Activated CD4-positive, alpha-beta T cell treated with anti-CD3 and anti-CD28 coated beads, Interleukin-2, amount 50 U/mL, for 1 hour (primary cell): Measurements from ENCODE around the gene ATG4A.

ENCODE experiments used
- DNase-seq: peaks from one replicate; pipeline ENCODE4 v3.0.0-alpha.2; 2020

ATG4A gene

DNA sequence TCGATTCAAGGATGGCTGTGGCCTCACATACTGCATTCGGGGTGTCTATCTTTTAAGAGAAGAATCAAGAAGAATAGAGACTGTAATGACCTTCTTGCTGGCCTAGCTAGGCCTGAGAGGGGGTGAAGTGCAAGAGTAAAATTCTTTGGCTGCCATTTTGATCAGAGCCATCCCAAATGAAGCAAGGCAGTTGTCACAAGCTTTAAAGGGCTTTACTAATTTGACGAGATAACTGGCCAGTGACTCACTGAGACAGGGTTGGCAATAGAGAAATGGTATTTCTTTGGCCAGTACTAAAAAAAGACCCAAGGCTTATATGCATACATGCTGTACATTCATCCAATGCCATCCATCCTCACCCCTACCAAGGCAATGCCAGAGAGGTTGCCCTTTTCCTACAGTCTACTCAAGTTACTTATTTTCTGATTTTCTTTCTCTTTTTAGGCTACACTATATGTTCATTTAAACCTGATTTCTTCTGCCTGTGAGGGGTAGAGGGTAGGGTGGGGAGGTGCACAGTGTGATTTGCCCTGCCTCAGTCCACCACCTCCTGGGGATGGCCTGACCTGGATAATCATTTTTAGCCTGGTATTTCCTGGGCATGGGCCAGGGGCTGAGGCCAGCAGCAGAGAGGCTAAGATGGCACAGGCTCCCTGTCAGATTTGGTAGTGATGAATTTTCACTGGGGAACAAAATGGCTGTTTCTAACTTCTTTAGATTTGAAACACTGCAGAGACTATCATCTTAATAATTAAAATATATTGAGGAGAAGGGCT lies 32.2 kb downstream of the ATG4A start:
- no peak for DNase-seq

DNA sequence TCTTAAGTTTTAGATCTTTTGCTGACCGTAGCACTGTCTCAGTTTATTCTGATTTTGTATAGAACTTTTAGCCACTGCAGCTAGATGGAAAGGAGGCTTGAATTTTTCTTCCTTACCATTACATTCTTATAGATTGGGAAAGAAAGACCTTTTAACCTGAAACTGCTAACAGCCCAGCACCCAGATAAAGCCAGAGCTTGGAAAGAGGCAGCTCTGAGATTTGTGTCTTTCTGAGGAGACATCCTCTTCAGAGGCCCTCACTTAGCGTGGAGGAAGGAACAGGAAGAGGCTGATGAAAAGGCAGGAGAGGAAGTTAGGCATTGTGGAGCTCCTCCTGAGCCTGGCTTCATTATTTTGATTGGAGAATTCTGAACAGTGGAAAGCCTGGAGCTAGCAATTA lies 35.1 kb downstream of the ATG4A start:
- DNase-seq, result no peak

DNA sequence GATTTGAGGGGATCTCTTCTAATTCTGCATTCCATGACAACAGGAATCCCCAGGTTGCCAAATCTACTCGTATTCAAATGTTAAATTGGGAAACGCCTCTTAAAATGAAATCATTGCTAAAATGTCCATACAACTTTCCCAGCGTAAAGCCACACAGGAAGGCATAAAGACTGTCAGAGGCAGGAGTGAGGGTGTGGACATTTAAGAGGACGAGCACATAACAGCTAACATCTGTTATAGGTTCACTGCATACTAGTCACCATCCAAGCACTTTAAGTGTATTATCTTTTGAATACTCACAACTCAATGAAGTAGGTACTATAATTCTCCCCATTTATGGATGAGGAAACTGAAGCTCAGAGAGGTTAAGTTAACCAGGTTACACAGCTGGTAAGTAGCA lies 35.6 kb downstream of the ATG4A start:
- DNase-seq, result no peak

DNA sequence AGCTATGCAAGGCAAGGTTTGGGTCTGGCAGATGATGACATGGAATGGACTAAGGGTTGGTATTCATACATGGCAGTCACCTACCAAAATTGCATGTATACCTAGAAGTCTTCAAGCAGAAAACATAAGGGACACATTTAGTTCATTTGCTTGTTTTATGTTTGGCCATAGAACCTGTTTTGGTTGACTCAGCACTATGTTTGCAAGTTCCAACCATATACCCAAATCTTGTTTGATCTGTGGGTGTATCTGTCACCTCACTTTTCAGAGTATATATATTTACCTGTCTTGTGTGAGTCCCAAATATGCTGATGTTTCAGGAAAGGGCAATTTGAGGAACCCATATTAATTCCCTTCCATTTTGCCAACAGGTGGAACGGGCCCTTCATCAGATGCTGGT lies 39.3 kb downstream of the ATG4A start:
- DNase-seq, result no peak

DNA sequence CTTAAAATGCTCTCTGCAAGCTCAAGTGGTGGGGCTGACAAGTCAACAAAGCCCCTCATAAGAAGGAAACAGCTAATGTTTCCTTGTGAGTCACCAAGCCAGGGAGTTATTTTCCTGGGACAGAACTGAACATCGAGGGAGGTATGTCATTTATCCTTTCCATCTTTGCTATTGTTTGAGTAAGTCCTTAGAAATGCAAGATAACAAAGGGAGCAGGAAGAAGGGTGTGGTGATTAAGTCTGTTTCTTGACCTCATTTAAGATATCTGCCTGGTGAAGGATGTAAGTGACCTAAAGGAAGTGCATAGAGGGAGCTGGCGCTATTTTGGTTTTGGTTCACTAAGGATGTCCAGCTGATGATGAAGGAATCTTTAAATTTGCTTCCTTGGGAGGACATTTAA lies 39.9 kb downstream of the ATG4A start:
- no peak for DNase-seq

DNA sequence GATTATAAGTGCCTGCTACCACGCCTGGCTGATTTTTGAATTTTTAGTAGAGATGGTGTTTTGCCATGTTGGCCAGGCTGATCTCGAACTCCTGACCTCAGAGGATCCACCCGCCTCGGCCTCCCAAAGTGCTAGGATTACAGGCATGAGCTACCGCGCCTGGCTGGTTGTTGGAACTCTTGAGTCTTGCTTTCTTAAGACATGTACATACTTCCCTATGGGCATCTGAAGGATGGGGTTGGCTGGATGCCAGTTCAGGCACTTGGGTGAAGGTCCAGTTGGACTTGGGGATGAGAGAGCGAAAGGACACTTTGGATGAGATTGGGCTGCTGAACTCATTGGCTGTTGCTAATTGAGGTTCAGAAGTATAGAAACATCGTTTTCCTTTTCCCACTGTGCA lies 40.5 kb downstream of the ATG4A start:
- no peak for DNase-seq

DNA sequence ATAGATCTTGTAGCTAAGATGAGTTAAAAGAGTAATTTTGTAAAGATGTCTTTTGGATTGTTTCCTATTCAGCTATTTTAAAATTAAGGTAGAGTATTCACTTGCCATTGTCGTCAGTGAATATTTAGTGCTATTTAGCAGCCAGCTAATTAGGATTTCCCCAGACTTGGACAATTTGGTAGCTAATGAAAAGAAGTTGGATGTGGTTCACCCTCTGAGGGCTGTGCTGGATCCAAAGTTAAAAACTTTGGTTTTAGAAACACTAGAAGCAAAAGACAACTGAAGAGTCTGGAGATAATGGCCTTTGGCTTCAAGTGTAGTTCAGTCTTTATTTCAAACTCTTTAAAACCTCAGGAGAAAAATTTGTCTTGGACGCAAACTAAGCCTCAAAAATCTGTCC lies 41.3 kb downstream of the ATG4A start:
- no peak for DNase-seq

DNA sequence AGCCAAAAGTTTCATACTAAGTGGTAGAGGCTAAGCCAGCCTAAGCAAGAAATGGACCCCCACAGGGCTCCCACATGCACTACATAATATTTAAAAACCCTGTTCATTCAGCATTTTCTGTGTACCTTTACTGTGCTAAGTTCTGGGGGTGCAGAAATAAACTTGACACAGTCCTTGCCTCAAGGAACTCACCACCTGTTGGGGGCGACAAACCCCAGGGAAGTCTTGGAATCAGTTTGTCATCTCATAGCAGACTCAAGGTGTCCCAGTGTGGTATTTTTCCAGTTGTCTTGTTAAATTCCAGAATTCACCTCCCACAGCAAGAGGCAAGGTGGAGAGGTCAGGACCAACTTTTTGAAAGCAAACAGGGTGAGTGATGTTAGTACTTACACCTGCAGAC lies 43.1 kb downstream of the ATG4A start:
- DNase-seq, result no peak

DNA sequence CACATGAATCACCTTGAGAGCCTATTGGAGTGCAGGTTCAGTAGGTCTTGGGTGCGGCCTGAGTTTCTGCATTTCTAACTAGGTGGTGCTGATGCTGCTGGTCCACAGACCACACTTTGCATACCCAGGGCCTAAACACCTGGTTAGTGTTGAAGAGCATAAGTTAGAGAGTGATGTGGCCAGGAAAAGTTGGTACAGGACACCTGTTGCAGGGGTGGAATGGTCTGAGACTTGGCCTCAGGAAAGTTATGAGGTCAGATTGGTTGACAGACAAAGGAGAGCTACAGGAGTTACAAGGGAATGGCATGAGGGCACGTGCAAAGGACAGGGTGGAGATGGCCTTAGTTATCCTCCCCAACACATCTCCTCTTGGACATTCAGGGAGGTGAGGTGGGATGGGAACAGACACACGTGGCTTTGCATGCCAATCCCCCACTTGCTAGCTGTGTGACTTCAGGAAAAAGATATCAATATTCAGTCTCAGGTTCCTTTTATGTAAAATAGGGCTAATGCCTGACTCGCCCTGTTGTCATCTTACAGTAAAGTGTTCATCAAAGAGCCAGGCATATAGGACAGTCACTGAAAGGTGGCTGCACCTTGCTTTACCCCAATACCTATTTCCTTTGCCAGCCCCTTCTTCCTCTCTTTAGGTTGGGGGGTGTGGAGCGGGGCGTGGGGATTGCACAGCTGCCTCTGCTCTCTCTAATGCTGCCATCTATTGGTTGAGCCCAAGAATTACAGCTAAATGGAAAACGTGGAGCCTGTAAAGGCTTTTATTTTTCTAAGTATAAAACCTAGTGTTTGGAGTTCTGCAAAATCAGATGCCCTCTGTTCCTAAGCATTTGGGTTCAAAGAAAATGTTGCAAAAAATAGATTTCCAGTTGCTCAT lies 47.5 kb downstream of the ATG4A start:
- no peak for DNase-seq

DNA sequence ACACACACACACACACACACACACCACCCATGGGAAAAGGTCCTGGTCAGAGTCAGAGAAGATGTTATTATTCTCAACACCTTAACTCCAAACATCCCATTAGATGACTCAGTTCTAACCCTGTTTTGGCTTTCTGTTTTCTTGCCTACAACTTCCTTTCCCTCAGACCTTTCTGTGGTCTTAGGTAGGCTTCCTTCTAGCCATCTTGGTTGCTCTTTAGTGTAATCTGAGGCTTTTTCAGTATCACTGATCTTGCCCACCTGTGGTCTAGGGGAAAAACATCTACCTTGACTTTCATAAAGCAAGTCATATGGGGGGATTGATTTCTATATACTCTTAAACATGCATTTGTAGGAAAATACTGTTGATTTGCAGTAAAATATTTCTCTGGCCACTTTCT lies 56.9 kb downstream of the ATG4A start:
- no peak for DNase-seq

DNA sequence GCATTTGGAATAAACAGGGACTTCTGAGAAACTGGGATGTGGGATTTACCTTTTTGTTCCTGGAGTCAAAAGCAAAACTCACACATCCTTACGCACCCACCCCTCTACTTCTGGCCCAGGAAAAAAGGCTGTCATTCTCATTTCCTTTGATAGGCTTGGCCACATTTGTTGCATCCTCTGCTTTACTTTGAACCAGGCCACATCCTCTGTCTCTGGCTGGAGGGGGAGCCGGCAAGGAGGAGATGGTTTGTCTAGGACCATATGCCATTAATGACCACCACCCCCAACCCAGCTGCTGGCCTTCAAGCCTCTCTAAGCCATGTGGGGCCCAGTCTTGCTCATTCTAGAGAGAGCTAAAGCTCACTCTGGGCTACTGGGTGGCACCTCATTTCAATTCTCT lies 64.5 kb downstream of the ATG4A start:
- DNase-seq, result no peak

DNA sequence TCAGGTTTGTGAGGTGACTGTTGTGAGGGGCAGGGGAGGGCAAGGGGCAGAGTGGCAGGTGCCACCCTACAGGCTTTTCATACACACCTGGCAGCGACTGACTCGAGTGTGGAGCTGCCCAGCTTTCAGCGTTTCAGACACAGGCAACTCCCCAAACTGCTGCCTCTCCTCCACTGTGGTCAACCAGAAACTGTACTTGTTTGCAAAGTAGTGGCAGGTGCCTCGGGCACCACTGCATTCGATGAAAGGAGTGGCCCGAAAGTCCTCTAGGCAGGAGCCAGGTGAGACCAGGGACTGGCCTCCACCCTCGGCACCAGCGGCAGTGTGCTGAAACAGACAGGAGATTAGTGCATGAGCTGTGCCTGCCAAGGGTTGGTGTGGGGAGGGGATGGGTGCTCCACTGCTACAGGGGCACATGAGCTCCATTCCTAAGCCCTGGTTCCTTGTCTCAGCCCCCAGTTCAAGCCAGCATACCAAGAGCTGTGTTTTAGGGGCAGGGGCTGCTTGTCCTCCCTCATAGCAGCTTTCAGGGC lies 65.4 kb downstream of the ATG4A start:
- DNase-seq, result no peak

DNA sequence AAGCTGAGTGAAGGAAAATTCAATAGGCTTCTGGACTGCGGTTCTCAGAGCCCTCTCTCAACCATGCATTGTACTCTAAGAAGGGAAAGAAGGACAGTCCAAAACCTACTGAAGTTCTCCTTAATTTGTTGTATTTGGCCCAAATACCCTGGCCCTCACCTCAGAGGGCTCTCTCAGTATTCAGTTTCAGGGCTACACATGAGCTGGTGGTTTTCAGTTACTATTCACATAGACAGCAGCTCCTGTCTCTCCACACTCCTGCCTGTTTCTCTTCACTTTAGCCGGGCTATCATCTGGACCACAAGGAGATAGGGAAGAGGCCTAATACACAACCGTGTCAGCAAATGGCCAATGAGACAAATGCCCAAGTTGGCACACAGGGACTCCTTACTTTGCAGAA lies 66.0 kb downstream of the ATG4A start:
- DNase-seq, result no peak

DNA sequence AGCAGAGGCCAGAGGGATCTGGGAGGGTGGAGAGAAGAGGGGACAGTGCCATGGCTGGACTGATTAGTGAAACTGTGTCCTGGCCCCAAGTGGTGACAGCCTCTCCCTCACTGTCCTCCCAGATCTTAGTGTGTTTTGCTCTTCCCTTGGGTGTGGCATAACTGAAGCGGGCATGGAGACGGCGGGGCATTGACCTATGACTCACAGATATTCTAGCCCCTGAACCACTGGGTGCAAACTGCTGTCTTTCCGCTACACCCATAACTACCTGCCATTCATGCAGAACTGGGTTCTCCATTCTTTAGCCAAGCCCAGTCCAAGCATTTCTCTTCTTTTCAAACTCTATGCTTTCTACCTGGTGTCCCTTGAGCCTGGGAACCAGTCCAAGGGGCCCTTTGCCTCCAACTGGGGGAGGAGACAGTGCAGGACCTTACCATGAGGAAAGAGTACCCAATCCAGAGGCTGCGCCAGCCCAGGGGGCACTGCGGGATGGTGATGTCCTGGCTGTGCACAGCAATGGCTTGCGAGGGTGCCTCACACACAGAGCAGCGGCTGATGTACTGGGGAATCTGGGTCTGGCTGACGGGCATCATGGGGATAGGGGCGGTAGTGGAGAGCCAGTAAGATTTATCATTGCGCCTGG lies 67.6 kb downstream of the ATG4A start:
- DNase-seq, result no peak

DNA sequence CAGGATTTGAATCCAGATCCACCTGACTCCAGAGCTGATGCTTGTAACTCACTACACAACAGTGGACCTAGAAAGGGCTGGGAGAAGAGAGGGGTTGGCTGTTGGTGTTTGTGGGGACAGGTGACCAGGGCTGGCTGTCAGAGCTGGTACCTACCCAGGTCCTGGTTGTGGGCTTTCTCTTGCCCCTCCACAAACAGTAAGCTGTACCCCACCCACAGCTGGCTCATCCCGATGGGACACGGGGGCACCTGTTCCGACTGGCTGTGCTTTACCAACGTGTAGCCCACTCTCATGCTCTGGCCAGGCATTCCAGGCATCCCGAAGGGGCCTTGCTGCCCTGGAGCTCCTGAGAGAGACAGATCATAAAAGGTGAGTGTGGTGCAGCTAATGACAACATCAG lies 68.7 kb downstream of the ATG4A start:
- no peak for DNase-seq

DNA sequence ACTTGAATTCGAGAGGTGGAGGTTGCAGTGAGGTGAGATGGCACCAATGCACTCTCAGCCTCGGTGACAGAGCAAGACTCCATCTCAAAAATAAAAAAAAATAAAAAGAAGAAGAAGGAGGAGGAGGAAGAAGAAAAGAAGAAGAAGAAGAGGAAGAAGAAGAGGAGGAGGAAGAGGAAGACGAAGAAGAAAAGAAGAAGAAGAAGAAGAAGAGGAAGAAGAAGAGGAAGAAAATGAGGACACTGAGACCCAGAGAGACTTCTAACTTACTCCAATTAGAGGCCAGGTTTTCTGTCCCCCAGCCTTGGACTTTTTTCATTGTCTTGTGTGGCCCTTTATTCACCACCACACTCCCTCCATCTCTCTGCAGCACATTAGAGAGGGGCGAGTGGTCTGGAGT lies 70.7 kb downstream of the ATG4A start:
- DNase-seq, result no peak

DNA sequence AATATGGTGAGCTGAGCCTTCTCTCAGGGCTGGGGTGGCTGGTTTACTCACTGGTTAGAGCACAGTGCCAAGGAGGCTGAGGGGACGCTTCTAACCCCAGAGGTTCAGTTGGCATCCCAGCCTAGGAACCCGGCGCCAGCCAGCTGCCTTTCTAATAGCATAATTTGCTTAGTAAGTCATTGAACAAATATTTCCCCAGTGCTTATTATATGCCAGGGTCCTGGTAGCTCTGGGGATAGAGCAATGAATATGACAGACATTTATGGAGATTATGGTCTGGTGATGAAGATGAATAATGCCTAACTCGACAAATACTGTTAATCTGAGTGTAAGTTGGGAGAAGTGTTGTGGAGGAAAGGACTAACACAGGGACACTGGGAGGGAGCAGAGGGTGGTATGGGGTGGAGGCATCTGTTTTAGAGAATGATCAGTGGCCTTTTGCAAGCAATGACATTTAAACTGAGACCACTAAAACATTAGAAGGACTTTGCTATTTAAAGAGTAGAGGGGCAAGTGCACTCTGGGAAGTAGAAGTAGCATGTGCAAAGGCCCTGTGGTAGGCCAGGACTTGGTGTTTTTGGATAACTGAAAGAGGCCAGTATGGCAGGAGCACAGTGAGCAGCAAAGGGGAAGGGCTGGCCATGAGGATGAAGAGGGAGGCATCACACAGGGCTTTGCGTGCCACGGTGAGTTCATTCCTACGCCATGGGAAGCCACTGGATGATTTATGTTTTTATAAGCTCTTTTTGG lies 71.9 kb downstream of the ATG4A start:
- DNase-seq, result no peak

DNA sequence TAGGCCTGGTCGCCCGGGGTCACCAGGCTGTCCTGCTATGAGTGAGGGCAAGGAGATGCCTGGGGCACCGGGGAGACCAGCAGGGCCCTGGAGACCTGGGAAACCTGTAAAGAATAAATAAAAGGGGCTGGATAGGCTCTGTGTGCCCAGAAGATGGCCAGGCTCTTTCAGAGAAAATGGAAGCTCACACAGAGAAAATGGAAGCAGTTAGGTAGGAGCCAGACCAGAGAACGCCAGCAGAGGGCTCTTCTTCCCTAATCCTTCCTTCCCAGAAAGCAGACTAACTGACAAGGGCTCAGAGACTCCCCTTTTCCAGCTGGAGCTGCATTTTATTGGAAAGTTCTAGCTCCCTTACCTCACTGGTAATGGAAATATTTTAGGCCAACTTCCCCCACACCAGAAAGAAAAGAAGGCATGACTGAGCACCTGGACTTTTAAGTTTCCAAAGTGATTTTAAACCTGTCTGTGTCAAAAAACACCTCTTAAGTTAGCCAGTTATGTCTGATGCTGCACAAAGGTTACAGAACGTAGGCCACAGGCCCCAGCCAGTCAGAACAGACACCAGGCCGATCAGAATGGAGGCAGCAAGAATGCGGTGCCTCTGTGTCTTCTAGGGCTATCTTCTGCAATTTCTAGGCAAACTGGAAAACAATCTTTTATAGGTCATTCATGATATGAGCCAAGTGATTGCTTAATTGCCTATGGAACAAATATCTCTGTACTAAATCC lies 74.0 kb downstream of the ATG4A start:
- DNase-seq, result no peak

DNA sequence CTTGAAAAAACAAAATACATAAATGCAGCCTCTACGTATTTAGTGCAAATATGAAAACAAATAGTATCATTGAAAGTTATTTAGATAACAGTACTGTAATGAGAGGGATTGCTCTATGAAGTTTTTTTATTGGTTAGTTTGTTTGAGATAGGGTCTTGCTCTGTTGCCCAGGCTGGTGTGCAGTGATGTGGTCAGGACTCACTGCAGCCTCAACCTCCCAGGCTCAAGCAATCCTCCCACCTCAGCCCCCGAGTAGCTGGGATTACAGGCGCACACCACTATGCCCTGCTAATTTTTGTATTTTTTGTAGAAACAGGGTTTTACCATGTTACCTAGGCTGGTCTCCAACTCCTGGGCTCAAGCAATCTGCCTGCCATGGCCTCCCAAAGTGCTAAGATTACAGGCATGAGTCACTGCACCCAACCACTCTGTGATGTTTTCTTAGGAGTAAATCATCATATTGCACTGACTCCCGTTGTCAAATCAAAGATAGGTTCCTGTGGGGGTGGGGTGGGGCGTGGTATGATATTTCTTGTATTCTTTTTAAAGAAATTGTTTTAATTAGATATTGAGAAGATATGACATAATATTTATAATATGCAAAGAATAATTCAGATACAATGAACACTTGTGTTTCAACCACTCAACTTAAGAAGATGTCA lies 75.8 kb downstream of the ATG4A start:
- DNase-seq, result no peak

DNA sequence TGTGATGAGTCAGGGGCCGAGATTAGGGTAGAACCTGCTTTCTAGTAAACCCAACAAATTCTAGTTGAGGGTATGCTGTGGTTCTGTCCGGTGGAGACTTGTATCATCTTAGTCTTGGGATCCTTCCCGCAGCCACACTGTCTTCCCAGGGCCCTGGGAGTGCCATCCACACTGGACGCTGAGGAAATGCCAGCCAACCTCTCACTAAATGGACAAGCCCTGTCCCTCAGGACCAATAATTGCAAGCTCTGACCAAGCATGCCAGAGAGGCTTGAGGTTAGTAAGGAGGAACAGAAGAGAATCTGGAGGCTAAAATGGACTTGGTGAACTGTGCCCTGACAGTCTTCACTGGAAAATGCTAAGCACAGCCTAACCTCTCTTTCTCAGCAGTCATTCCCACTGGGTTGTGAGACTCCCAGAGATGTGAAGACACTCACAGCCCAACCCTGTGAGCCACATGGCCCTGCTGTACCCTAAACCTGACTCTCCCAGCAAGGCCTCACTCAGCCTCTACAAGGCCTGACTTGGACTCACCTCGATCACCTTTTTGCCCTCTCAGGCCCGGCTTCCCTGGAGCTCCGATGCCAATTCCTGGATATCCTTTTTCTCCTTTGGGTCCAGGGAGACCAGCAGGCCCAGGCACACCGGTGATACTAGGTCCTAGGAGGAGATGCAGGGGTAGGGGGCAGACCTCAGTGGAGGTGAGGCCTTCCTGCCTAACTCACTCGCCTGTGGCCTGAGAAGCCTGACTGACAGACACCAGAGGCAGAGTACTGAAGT lies 77.6 kb downstream of the ATG4A start:
- no peak for DNase-seq

DNA sequence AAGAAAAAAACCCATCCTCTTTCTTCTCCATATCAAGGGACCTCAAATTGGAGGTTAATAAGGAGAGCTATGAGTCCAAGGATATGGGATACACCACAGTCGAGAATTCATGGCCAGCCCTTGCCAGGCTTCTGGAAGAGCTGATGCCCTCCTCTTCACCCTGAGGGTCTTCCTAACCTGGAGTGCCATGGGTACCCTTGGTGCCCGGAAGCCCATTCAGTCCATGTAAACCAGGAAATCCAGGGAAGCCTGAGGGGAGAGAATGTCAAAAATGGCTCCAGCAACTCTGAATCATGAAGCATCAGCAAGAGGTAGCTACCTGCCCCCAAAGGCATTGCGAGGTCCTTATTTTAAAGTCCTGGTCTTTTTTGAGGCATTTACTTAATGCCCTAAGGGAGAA lies 78.2 kb downstream of the ATG4A start:
- no peak for DNase-seq
